ENCODE measurements around the gene ADAMTS18.

ADAMTS18 gene

GRCh38 chr16:77353587-77354263 lies 81.1 kb downstream of the ADAMTS18 start:
- Mint-ChIP-seq H3K9me3 (no peaks in the 10 kb centered on the region), H3K36me3 (ENCODE audit: low read depth) (no peaks in the 10 kb centered on the region), H3K4me1 (ENCODE audit: low read depth) (no peaks in the 10 kb centered on the region), H3K4me3 (no peak overlapping the region), H3K27ac (no peak overlapping the region), H3K27me3 (ENCODE audit: low read depth) (peaks cover 7% of the 10 kb centered on the region)
- DNase-seq (ENCODE audit: low spot score) = no peak

GRCh38 chr16:77344341-77344740 lies 90.5 kb downstream of the ADAMTS18 start:
- Mint-ChIP-seq H3K4me1 (ENCODE audit: low read depth) (no peaks in the 10 kb centered on the region), H3K4me3 (no peak overlapping the region), H3K36me3 (ENCODE audit: low read depth) (no peaks in the 10 kb centered on the region), H3K27ac (no peak overlapping the region), H3K9me3 (no peaks in the 10 kb centered on the region), H3K27me3 (ENCODE audit: low read depth) (no peaks in the 10 kb centered on the region)
- no peak for DNase-seq (ENCODE audit: low spot score)

- H3K9me3 Mint-ChIP-seq = no peaks in the 10 kb centered on the region
- H3K36me3 Mint-ChIP-seq (ENCODE audit: low read depth) = no peaks in the 10 kb centered on the region
- H3K4me3 Mint-ChIP-seq = no peak overlapping the region
- DNase-seq (ENCODE audit: low spot score) = no peak
- H3K4me1 Mint-ChIP-seq (ENCODE audit: low read depth) = no peaks in the 10 kb centered on the region
- H3K27me3 Mint-ChIP-seq (ENCODE audit: low read depth) = no peaks in the 10 kb centered on the region
- no peak overlapping the region for H3K27ac Mint-ChIP-seq
Measured at GRCh38 chr16:77336637-77337036, 98.2 kb downstream of the ADAMTS18 start.

DNA sequence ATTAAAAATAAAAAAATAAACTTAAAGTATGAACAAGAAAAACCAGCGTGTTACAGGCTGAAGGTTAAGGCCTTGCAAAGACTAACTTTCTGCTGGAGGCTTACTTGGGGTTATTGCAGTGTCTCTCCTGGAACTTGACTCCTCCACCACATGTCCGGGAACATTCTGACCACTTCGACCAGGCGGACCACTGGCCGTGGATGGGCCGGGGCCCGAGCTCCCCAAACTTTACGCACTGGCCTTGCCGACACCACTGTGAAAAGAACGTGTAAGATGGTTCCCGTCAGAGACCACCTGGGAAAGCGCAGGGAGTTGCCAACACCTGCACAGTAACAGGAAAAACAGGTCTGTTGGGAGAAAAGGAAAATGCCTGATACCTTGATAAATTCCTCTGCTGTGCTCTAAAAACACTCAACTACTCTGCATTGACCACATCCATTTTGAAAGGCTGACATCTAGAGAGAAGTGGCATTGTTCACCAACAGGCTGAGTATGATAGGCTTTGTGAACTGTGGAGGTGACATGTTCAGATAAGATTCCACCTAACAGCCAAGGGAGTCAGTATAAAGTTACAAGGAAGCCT lies 99.1 kb downstream of the ADAMTS18 start:
- H3K9me3 Mint-ChIP-seq = no peaks in the 10 kb centered on the region
- no peaks in the 10 kb centered on the region for H3K4me1 Mint-ChIP-seq (ENCODE audit: low read depth)
- H3K4me3 Mint-ChIP-seq = no peak overlapping the region
- H3K27me3 Mint-ChIP-seq (ENCODE audit: low read depth) = no peaks in the 10 kb centered on the region
- no peak overlapping the region for H3K27ac Mint-ChIP-seq
- DNase-seq (ENCODE audit: low spot score) = no peak
- H3K36me3 Mint-ChIP-seq (ENCODE audit: low read depth) = no peaks in the 10 kb centered on the region

DNA sequence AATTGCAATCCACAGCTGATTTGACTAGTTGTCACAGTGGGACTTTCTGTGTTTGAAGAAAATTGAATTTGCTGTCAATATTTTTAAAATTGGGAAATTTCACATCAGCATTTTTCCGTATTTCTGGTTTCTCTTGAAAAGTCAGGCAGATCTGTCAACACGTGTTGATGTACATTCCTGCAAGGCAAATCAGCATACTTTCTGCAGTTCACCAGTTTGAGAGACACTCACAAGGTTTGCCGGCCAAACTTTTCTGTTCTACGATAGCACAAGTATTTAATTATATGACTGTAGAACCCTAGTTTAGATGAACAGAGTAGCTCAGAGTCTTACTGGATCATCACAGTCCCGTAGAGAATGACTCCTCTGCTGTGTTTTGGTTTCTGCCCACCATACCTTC lies 102.0 kb downstream of the ADAMTS18 start:
- Mint-ChIP-seq H3K27me3 (ENCODE audit: low read depth) (no peaks in the 10 kb centered on the region), H3K9me3 (no peaks in the 10 kb centered on the region), H3K36me3 (ENCODE audit: low read depth) (no peaks in the 10 kb centered on the region), H3K4me1 (ENCODE audit: low read depth) (peaks cover 3% of the 10 kb centered on the region), H3K27ac (no peak overlapping the region), H3K4me3 (no peak overlapping the region)
- no peak for DNase-seq (ENCODE audit: low spot score)

DNA sequence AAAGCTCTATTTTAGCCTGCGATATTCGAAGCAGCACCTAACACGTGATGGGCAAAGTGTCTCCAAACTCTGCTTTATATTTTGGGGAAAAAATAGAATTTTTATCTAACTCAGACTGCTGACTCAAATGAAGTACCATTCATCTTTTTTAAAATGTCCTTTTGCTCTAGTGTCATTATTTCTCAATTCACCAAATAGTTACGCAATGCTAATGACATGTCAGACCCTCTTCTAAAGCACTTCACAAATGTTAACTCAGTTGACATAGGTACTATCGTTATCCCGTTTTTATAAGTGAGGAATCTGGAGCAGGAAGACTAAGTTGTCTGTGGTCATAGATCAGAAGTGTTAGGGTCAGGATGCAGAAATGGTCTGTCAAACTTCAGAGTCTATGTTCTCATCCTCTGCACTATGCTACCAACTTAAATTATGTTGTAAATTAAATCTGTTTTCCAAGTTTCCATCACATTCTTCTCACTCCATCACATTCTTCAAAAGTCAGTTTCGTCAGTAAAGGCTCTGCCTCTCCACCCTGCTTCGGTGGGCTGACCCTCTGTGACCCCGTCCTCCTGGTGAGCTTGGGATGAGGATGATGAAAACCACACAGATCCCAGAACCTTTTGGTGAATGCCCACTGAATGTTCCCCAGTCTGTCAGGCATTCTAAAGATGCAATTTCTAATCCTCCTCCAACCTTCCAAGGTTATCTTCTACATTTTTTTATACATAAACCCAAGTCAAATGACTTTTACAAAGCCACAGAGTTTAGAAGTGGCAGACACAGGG lies 102.8 kb downstream of the ADAMTS18 start:
- DNase-seq (ENCODE audit: low spot score) = no peak
- Mint-ChIP-seq H3K4me1 (ENCODE audit: low read depth) (peaks cover 6% of the 10 kb centered on the region), H3K27ac (no peak overlapping the region), H3K9me3 (no peaks in the 10 kb centered on the region), H3K4me3 (no peak overlapping the region), H3K36me3 (ENCODE audit: low read depth) (no peaks in the 10 kb centered on the region), H3K27me3 (ENCODE audit: low read depth) (no peaks in the 10 kb centered on the region)

- Mint-ChIP-seq H3K36me3 (ENCODE audit: low read depth) (no peaks in the 10 kb centered on the region), H3K27me3 (ENCODE audit: low read depth) (no peaks in the 10 kb centered on the region), H3K27ac (no peak overlapping the region), H3K4me1 (ENCODE audit: low read depth) (peaks cover 6% of the 10 kb centered on the region), H3K4me3 (no peak overlapping the region), H3K9me3 (no peaks in the 10 kb centered on the region)
- no peak for DNase-seq (ENCODE audit: low spot score)
Measured at GRCh38 chr16:77331043-77331442, 103.8 kb downstream of the ADAMTS18 start.

DNA sequence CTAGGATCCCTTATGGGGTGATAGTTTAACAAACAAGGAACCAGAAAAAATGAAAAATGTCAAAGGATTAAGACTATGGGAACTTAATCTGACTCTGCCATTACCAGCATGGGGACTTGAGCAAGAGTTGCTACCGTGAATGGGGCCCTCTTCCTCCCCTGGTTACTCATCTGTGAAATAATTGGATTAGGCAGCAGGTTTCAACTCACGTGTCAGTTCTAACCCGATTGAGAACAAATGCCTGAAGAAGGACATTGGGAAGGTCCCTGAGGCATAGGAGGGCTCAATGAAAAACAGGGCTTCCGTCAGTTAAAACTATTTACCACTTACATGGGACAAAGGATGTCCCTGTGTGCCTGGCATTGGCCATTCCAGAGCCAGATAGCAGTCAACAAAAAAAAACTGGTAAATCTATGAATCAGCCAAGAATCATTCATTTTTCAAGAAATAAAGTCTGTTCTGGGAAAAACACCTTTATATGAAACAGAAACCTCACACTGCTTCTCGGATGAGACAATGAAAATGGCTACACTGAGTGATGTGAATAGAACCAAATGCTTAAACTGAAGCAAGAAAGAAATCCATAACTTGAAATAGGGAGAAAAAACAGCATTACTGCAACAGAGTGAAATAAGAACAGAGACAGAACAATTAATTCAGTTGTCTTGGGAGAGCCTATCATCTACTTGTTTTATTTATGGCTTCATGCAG lies 104.3 kb downstream of the ADAMTS18 start:
- no peaks in the 10 kb centered on the region for H3K27me3 Mint-ChIP-seq (ENCODE audit: low read depth)
- H3K27ac Mint-ChIP-seq = no peak overlapping the region
- peaks cover 6% of the 10 kb centered on the region for H3K4me1 Mint-ChIP-seq (ENCODE audit: low read depth)
- H3K4me3 Mint-ChIP-seq = no peak overlapping the region
- H3K36me3 Mint-ChIP-seq (ENCODE audit: low read depth) = no peaks in the 10 kb centered on the region
- no peaks in the 10 kb centered on the region for H3K9me3 Mint-ChIP-seq
- DNase-seq (ENCODE audit: low spot score) = no peak

DNA sequence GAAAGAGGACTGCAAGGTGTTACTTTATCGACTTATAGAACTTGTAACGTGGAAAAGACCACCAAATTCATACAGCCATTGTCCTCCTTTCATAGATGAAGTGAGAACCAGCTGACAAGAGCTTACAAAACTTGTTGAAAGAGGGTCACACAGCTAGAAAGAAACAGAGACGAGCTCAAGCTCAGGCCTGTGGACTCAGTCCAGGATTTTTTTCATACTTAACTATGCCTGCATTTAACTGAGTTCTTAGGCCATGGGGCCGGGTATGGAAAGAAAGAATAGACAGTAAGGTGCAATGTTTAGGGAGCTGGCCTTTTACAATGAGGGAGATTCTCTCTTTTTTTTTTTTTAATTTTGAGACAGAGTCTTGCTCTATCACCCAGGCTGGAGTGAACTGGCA lies 106.1 kb downstream of the ADAMTS18 start:
- Mint-ChIP-seq H3K9me3 (no peaks in the 10 kb centered on the region), H3K27ac (no peak overlapping the region), H3K4me3 (no peak overlapping the region), H3K27me3 (ENCODE audit: low read depth) (peaks cover 2% of the 10 kb centered on the region), H3K4me1 (ENCODE audit: low read depth) (peaks cover 6% of the 10 kb centered on the region), H3K36me3 (ENCODE audit: low read depth) (no peaks in the 10 kb centered on the region)
- no peak for DNase-seq (ENCODE audit: low spot score)

GRCh38 chr16:77328274-77328673 lies 106.6 kb downstream of the ADAMTS18 start:
- Mint-ChIP-seq H3K27ac (no peak overlapping the region), H3K9me3 (no peaks in the 10 kb centered on the region), H3K4me3 (no peak overlapping the region), H3K27me3 (ENCODE audit: low read depth) (peaks cover 2% of the 10 kb centered on the region), H3K36me3 (ENCODE audit: low read depth) (no peaks in the 10 kb centered on the region), H3K4me1 (ENCODE audit: low read depth) (peaks cover 6% of the 10 kb centered on the region)
- DNase-seq (ENCODE audit: low spot score) = no peak

DNA sequence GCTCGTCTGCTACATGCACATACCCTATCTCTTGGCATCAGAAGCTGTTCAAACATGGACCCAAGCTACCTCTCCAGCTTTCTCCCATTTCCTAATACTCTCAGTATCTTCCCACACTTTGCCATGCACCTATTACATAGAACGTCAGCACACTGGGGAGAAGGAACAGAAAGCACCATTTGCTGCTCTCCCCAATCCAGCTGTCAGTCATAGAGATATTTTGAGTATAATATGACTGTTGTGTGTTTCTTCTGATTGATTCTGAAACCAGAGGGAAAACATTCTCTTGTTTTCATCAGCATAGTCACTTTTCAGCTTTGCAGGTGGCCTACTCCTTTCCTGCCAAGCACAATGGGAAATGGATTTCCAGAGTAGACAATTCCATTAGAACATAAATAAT lies 107.1 kb downstream of the ADAMTS18 start:
- DNase-seq (ENCODE audit: low spot score) = no peak
- H3K4me1 Mint-ChIP-seq (ENCODE audit: low read depth) = peaks cover 6% of the 10 kb centered on the region
- H3K27me3 Mint-ChIP-seq (ENCODE audit: low read depth) = peaks cover 2% of the 10 kb centered on the region
- H3K4me3 Mint-ChIP-seq = no peak overlapping the region
- H3K36me3 Mint-ChIP-seq (ENCODE audit: low read depth) = no peaks in the 10 kb centered on the region
- H3K27ac Mint-ChIP-seq = no peak overlapping the region
- no peaks in the 10 kb centered on the region for H3K9me3 Mint-ChIP-seq

DNA sequence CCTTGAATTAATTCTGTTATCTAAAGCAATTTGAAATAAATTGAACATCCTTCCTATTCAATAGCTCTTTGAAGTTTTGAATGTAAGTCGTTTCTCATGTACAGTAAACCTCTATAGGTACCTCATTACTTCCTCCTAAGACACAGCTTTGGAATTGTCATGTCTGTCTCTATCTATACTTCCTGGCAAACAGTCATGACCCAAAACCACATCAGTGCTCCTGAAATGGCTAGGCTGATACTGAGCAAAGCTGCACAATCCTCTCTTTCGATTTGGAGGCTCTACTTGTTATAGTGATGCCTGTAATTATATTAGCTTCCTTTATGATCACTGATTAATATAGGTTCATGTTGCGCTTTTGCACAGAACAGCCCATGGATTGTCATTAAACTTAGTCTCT lies 110.1 kb downstream of the ADAMTS18 start:
- DNase-seq (ENCODE audit: low spot score) = no peak
- Mint-ChIP-seq H3K9me3 (no peaks in the 10 kb centered on the region), H3K36me3 (ENCODE audit: low read depth) (no peaks in the 10 kb centered on the region)

DNA sequence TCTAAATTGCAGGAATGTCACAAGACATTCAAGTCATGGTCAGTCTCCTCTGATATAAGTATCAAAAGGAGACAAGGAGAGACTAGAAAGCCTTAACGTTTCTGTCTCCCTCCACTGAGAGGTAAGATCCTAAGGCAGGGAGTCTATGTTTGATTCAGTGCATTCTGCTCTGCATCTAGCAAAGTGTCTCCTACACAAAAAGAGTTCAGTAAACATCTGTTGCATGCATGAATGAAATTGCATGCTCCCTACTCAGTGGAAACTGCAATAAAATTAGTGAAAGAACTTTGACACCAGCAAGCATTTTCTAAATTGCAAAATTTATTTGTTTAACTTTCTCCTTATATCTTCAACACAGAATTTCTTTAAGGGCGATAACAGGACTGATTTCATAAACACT lies 111.1 kb downstream of the ADAMTS18 start:
- H3K9me3 Mint-ChIP-seq = no peaks in the 10 kb centered on the region
- no peak overlapping the region for H3K27ac Mint-ChIP-seq
- DNase-seq (ENCODE audit: low spot score) = no peak
- H3K36me3 Mint-ChIP-seq (ENCODE audit: low read depth) = no peaks in the 10 kb centered on the region
- H3K4me3 Mint-ChIP-seq = no peak overlapping the region
- H3K4me1 Mint-ChIP-seq (ENCODE audit: low read depth) = peaks cover 6% of the 10 kb centered on the region
- peaks cover 5% of the 10 kb centered on the region for H3K27me3 Mint-ChIP-seq (ENCODE audit: low read depth)

More for the DNA sequence above, 110.1 kb downstream of the ADAMTS18 start:
- peaks cover 6% of the 10 kb centered on the region for H3K4me1 Mint-ChIP-seq (ENCODE audit: low read depth)
- no peak overlapping the region for H3K4me3 Mint-ChIP-seq
- H3K27me3 Mint-ChIP-seq (ENCODE audit: low read depth) = peaks cover 2% of the 10 kb centered on the region
- no peak overlapping the region for H3K27ac Mint-ChIP-seq

- no peaks in the 10 kb centered on the region for H3K9me3 Mint-ChIP-seq
- H3K27me3 Mint-ChIP-seq (ENCODE audit: low read depth) = peaks cover 5% of the 10 kb centered on the region
- no peak overlapping the region for H3K4me3 Mint-ChIP-seq
- no peak for DNase-seq (ENCODE audit: low spot score)
- no peak overlapping the region for H3K27ac Mint-ChIP-seq
- peaks cover 2% of the 10 kb centered on the region for H3K4me1 Mint-ChIP-seq (ENCODE audit: low read depth)
- no peaks in the 10 kb centered on the region for H3K36me3 Mint-ChIP-seq (ENCODE audit: low read depth)
Measured at GRCh38 chr16:77322757-77323156, 112.1 kb downstream of the ADAMTS18 start.

Measured in T-helper 2 cell treated with Interferon-gamma antibody and Interleukin-4, amounts not matched to agents 5 μg/mL and 100 μg/mL, for 36 hours (primary cell).